Neural cell (in vitro differentiated cells): Measurements from ENCODE around the gene KIRREL2. TPM values are rescaled to one million over a fixed set of nuclear protein-coding genes. Genes with fewer than 3 reads are reported as not detected.

ENCODE experiments used
- H2AFZ ChIP-seq: fragments of 200-600, 300-800 bp; sonication (generic), shearing (Covaris generic); 2 replicates; pipeline ENCODE4 v1.6.0; 2014; ENCODE audit warnings: low read depth, mild to moderate bottlenecking, antibody characterized with exemption, low read length, moderate library complexity
- H3F3A ChIP-seq: fragments of 200-600 bp; shearing (Covaris generic); 2 replicates; pipeline ENCODE4 v1.6.1; 2016; ENCODE audit warnings: mild to moderate bottlenecking, moderate library complexity, mixed read lengths, antibody characterized with exemption, low read length; ENCODE audit not compliant: insufficient read depth, poor library complexity, severe bottlenecking
- H3K27ac ChIP-seq: fragments of 200-600, 300-800 bp; sonication (generic), shearing (Covaris generic); 2 replicates; pipeline ENCODE4 v1.5.1; 2014; ENCODE audit warnings: mild to moderate bottlenecking, low read length, moderate library complexity
- H3K27me3 ChIP-seq: fragments of 300-800, 200-600 bp; sonication (generic), shearing (Covaris generic); 2 replicates; pipeline ENCODE4 v1.6.0; 2014; ENCODE audit warnings: mild to moderate bottlenecking, low read depth, low read length, moderate library complexity; ENCODE audit not compliant: insufficient read depth
- H3K36me3 ChIP-seq: fragments of 300-800, 200-600 bp; sonication (generic), shearing (Covaris generic); 2 replicates; pipeline ENCODE4 v1.5.1; 2014; ENCODE audit warnings: mild to moderate bottlenecking, antibody characterized with exemption, low read length, moderate library complexity; ENCODE audit not compliant: insufficient read depth
- H3K4me2 ChIP-seq: fragments of 300-800, 200-600 bp; sonication (generic), shearing (Covaris generic); 2 replicates; pipeline ENCODE4 v1.6.0; 2014; ENCODE audit warnings: mild to moderate bottlenecking, low read length
- H3K4me3 ChIP-seq: fragments of 300-800, 200-600 bp; sonication (generic), shearing (Covaris generic); 2 replicates; pipeline ENCODE4 v1.5.1; 2014; ENCODE audit warnings: mild to moderate bottlenecking, low read length, moderate library complexity
- H3K79me2 ChIP-seq: fragments of 200-600 bp; shearing (Covaris generic); replicated peaks from 2 replicates; pipeline ENCODE4 v1.6.0; 2014; ENCODE audit warnings: mild to moderate bottlenecking, low read length, moderate library complexity; ENCODE audit not compliant: insufficient read depth
- H3K9ac ChIP-seq: fragments of 300-800, 200-600 bp; sonication (generic), shearing (Covaris generic); 2 replicates; pipeline ENCODE4 v1.6.1; 2016; ENCODE audit warnings: mild to moderate bottlenecking, low read length, mixed read lengths
- H3K9me2 ChIP-seq: fragments of 200-600 bp; shearing (Covaris generic); 2 replicates; pipeline ENCODE4 v1.6.1; 2016; ENCODE audit warnings: mild to moderate bottlenecking, low read length, mixed read lengths; ENCODE audit not compliant: insufficient read depth
- H3K9me3 ChIP-seq: fragments of 200-600, 300-800 bp; sonication (generic), shearing (Covaris generic); 2 replicates; pipeline ENCODE4 v1.6.1; 2016; ENCODE audit warnings: mild to moderate bottlenecking, mixed run types, low read length, moderate library complexity, mixed read lengths
- H4K20me1 ChIP-seq: fragments of 200-600 bp; shearing (Covaris generic); 2 replicates; pipeline ENCODE4 v1.6.1; 2016; ENCODE audit warnings: mild to moderate bottlenecking, mixed run types; ENCODE audit not compliant: insufficient read depth
- EP300 ChIP-seq: fragments of 450-650 bp; conservative IDR thresholded peaks from 2 replicates; pipeline ENCODE4 v1.6.1; 2014; ENCODE audit warnings: antibody characterized with exemption, mild to moderate bottlenecking, moderate library complexity; ENCODE audit not compliant: poor library complexity, severe bottlenecking
- EZH2 ChIP-seq: fragments of 200-600, 300-800 bp; shearing (Covaris generic), sonication (generic); IDR thresholded peaks from 2 replicates; pipeline ENCODE4 v1.6.1; 2014; ENCODE audit warnings: antibody characterized with exemption, low read length, borderline replicate concordance, mild to moderate bottlenecking; ENCODE audit not compliant: insufficient read depth, poor library complexity, severe bottlenecking
- MXI1 ChIP-seq: fragments of 450-650 bp; conservative IDR thresholded peaks from 2 replicates; pipeline ENCODE4 v1.6.1; 2014; ENCODE audit warnings: antibody characterized with exemption, mild to moderate bottlenecking; ENCODE audit not compliant: poor library complexity, severe bottlenecking
- POLR2AphosphoS5 ChIP-seq: IDR thresholded peaks from 2 replicates; pipeline ENCODE4 v1.6.1; 2012
- RAD21 ChIP-seq: fragments of 450-650 bp; conservative IDR thresholded peaks from 2 replicates; pipeline ENCODE4 v1.6.1; 2014; ENCODE audit warnings: antibody characterized with exemption, mild to moderate bottlenecking, moderate library complexity
- REST ChIP-seq: IDR thresholded peaks from 2 replicates; pipeline ENCODE4 v1.6.1; 2012; ENCODE audit warnings: borderline replicate concordance
- SMC3 ChIP-seq: fragments of 450-650 bp; conservative IDR thresholded peaks from 2 replicates; pipeline ENCODE4 v1.6.1; 2014; ENCODE audit warnings: antibody characterized with exemption, mild to moderate bottlenecking, moderate library complexity; ENCODE audit not compliant: poor library complexity
- TAF1 ChIP-seq: IDR thresholded peaks from 2 replicates; pipeline ENCODE4 v1.6.1; 2012; ENCODE audit warnings: low read depth
- polyA plus RNA-seq: library from polyadenylated mRNA; depleted of rRNA; stranded (reverse); fragments of >200 nt; gene quantifications from 2 replicates; pipeline ENCODE4 v1.2.3, GENCODE V29; 2014
- TF ChIP-seq, protein P1 (sequence below): fragments of 450-650 bp; IDR thresholded peaks from 2 replicates; pipeline ENCODE4 v1.5.1; 2014; ENCODE audit warnings: antibody characterized with exemption, mild to moderate bottlenecking, moderate library complexity; ENCODE audit not compliant: poor library complexity, severe bottlenecking

Gene KIRREL2
- polyA plus RNA-seq, 1 donor from 2014 or later: 0.79 TPM

DNA sequence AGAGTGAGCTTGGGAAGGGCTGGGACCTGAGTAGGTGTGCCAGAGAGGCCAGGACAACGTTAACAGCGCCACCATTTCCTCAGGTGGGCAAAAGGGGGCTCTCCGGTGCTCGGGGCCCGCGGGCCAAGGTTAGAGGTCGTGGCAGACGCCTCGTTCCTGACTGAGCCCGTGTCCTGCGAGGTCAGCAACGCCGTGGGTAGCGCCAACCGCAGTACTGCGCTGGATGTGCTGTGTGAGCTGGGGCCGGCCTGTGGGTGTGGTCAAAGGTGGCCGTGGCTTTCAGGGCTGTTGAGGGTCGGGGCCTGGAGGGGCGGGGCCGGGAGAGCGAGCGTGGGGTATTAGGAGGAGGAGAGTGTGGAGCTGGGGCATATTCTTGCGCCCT is 3.7 kb downstream of the KIRREL2 start:
- Histone ChIP-seq H3K9me3 (no peaks in the 10 kb centered on the region), H3K27ac (no peak overlapping the region), H3K27me3 (peaks cover 17% of the 10 kb centered on the region), H3K9me2 (no peaks in the 10 kb centered on the region), H3K9ac (no peak overlapping the region), H3K4me2 (no peak overlapping the region), H2AFZ (no peak overlapping the region), H3K4me3 (no peak overlapping the region), H4K20me1 (no peaks in the 10 kb centered on the region), H3K79me2 (no peaks in the 10 kb centered on the region), H3F3A (no peaks in the 10 kb centered on the region), H3K36me3 (no peaks in the 10 kb centered on the region)
- TF ChIP-seq SMC3 (no peak), REST (no peak), POLR2AphosphoS5 (no peak), EP300 (no peak), TAF1 (no peak), RAD21 (no peak), EZH2 (no peak), MXI1 (no peak)
- TF ChIP-seq, protein P1, sequence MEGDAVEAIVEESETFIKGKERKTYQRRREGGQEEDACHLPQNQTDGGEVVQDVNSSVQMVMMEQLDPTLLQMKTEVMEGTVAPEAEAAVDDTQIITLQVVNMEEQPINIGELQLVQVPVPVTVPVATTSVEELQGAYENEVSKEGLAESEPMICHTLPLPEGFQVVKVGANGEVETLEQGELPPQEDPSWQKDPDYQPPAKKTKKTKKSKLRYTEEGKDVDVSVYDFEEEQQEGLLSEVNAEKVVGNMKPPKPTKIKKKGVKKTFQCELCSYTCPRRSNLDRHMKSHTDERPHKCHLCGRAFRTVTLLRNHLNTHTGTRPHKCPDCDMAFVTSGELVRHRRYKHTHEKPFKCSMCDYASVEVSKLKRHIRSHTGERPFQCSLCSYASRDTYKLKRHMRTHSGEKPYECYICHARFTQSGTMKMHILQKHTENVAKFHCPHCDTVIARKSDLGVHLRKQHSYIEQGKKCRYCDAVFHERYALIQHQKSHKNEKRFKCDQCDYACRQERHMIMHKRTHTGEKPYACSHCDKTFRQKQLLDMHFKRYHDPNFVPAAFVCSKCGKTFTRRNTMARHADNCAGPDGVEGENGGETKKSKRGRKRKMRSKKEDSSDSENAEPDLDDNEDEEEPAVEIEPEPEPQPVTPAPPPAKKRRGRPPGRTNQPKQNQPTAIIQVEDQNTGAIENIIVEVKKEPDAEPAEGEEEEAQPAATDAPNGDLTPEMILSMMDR: no peak

DNA sequence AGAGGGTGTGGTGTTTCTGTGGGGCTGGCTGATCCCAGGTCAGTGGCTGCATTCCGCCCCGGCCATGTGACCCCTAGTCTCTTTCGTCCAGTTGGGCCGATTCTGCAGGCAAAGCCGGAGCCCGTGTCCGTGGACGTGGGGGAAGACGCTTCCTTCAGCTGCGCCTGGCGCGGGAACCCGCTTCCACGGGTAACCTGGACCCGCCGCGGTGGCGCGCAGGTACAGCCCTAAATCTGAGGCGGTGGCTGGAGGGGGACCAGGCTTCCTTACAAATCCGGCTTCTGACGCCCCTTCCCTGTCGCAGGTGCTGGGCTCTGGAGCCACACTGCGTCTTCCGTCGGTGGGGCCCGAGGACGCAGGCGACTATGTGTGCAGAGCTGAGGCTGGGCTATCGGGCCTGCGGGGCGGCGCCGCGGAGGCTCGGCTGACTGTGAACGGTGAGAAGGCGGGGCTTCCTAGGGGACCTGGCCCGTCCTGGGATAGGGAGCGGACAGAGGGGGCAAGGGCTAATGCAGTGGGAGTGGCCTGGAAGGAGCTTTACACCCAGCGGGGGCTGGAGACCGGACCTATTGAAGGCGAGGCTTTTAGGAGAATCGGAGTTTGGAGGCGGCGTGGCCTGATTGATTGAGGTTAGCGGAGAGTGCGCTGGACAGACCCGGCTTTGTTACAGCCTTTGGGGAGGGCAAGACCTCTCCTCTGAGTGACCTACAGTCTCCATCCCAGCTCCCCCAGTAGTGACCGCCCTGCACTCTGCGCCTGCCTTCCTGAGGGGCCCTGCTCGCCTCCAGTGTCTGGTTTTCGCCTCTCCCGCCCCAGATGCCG is 4.3 kb downstream of the KIRREL2 start:
- no peaks in the 10 kb centered on the region for H3F3A ChIP-seq
- no peaks in the 10 kb centered on the region for H4K20me1 ChIP-seq
- H3K27ac ChIP-seq: no peak overlapping the region
- no peak overlapping the region for H3K4me3 ChIP-seq
- no peak overlapping the region for H3K9ac ChIP-seq
- TF ChIP-seq REST (no peak), TAF1 (no peak), EP300 (no peak), EZH2 (no peak), MXI1 (no peak), RAD21 (no peak), POLR2AphosphoS5 (no peak), SMC3 (no peak)
- TF ChIP-seq, protein P1: no peak
- no peak overlapping the region for H3K4me2 ChIP-seq
- H3K36me3 ChIP-seq: no peaks in the 10 kb centered on the region
- peaks cover 17% of the 10 kb centered on the region for H3K27me3 ChIP-seq
- H3K79me2 ChIP-seq: no peaks in the 10 kb centered on the region
- no peak overlapping the region for H2AFZ ChIP-seq
- no peaks in the 10 kb centered on the region for H3K9me3 ChIP-seq
- no peaks in the 10 kb centered on the region for H3K9me2 ChIP-seq
